Activated CD4-positive, alpha-beta memory T cell treated with anti-CD3 and anti-CD28 coated beads, Interleukin-2, amount 10 ng/mL, durations not matched to agents 7 days and 5 days (primary cell): ENCODE data around the gene RSRC2. TPM values are rescaled to one million over a fixed set of nuclear protein-coding genes. Genes with fewer than 3 reads are reported as not detected.
"Not testable (repeated sequence)": the region's sequence is repeated elsewhere in the genome, so short reads cannot be mapped to it uniquely, and the experiment has no call there.

Experiments
- CTCF ChIA-PET: fragments of 350-600 bp; sonication (Branson Sonifier 250); formaldehyde crosslinking; loops from one replicate; lab custom pipeline; 2021; ENCODE audit warnings: antibody characterized with exemption, inconsistent platforms; lab: Charles Lee
- POLR2A ChIA-PET: fragments of 350-600 bp; sonication (Branson Sonifier 250); formaldehyde crosslinking; loops from one replicate; lab custom pipeline; 2021; ENCODE audit warnings: antibody characterized with exemption; lab: Charles Lee
- DNase-seq: peaks from one replicate; pipeline ENCODE4 v3.0.0-alpha.2; 2020
- H3K27ac Mint-ChIP-seq: one replicate; pipeline ENCODE4 v1.8.0; 2021; ENCODE audit warnings: mild to moderate bottlenecking, mixed read lengths
- H3K27me3 Mint-ChIP-seq: one replicate; pipeline ENCODE4 v1.8.0; 2021; ENCODE audit warnings: mixed read lengths
- H3K36me3 Mint-ChIP-seq: one replicate; pipeline ENCODE4 v1.8.0; 2021; ENCODE audit warnings: low read depth, mixed read lengths
- H3K4me1 Mint-ChIP-seq: one replicate; pipeline ENCODE4 v1.8.0; 2021; ENCODE audit warnings: mixed read lengths
- H3K4me3 Mint-ChIP-seq: one replicate; pipeline ENCODE4 v1.8.0; 2021; ENCODE audit warnings: mild to moderate bottlenecking, mixed read lengths
- H3K9me3 Mint-ChIP-seq: one replicate; pipeline ENCODE4 v1.8.0; 2021; ENCODE audit warnings: mixed read lengths
- total RNA-seq, 2 experiments: library from RNA; stranded (reverse); gene quantifications; one replicate each; pipeline ENCODE4 v1.2.3, GENCODE V29; 2021

Gene RSRC2
- total RNA-seq, 2 experiments from 2014 or later, result 90.7 to 97.4 TPM

- Mint-ChIP-seq H3K9me3 (no peaks in the 10 kb centered on the region), H3K4me1 (peaks cover 7% of the 10 kb centered on the region), H3K4me3 (no peak overlapping the region), H3K27ac (no peak overlapping the region), H3K27me3 (no peaks in the 10 kb centered on the region), H3K36me3 (peaks cover 76% of the 10 kb centered on the region)
- DNase-seq, result no peak
- ChIA-PET POLR2A (no interaction called here), CTCF (interaction anchor here (0.6 kb wide), 1 partner anchor 11 kb away, joined by 3 read pairs; no protein-coding TSS in a partner anchor)
Observed at GRCh38 chr12:122481861-122482260, 44.9 kb downstream of the RSRC2 start.

- Mint-ChIP-seq H3K36me3 (peaks cover 76% of the 10 kb centered on the region), H3K27me3 (no peaks in the 10 kb centered on the region), H3K4me3 (no peak overlapping the region), H3K9me3 (no peaks in the 10 kb centered on the region), H3K4me1 (peaks cover 8% of the 10 kb centered on the region), H3K27ac (no peak overlapping the region)
- POLR2A ChIA-PET, result interaction anchor here (0.8 to 1.1 kb wide), 3 partner anchors 10 to 27 kb away, joined by 4 to 5 read pairs (median 4); partner anchors contain the start of gene ZCCHC8
- peak; percentile 6 for DNase-seq
- CTCF ChIA-PET, result interaction anchor here (0.7 to 1.3 kb wide), 3 partner anchors 9 to 752 kb away, joined by 3 to 4 read pairs (median 4); partner anchors contain the start of gene MPHOSPH9
Observed at GRCh38 chr12:122480753-122481152, 46.0 kb downstream of the RSRC2 start.

GRCh38 chr12:122474324-122474716, 52.4 kb downstream of the RSRC2 start:
- H3K4me1 Mint-ChIP-seq, result peaks cover 23% of the 10 kb centered on the region
- H3K27ac Mint-ChIP-seq, result no peak overlapping the region
- H3K36me3 Mint-ChIP-seq, result peaks cover 59% of the 10 kb centered on the region
- ChIA-PET POLR2A (interaction anchor here (1.5 kb wide), 1 partner anchor 75 kb away, joined by 4 read pairs; no protein-coding TSS in a partner anchor), CTCF (interaction anchor here (4.5 to 6.5 kb wide), 2 partner anchors 50 to 74 kb away, joined by 19 to 181 read pairs; partner anchors contain the start of gene CLIP1)
- no peaks in the 10 kb centered on the region for H3K9me3 Mint-ChIP-seq
- peak; percentile 5 for DNase-seq
- no peaks in the 10 kb centered on the region for H3K27me3 Mint-ChIP-seq
- H3K4me3 Mint-ChIP-seq, result no peak overlapping the region

- Mint-ChIP-seq H3K9me3 (no peaks in the 10 kb centered on the region), H3K4me3 (no peak overlapping the region), H3K27me3 (no peaks in the 10 kb centered on the region), H3K27ac (no peak overlapping the region), H3K36me3 (peaks cover 53% of the 10 kb centered on the region), H3K4me1 (peaks cover 23% of the 10 kb centered on the region)
- POLR2A ChIA-PET, result interaction anchor here (0.7 to 1.5 kb wide), 5 partner anchors 12 to 79 kb away, joined by 3 to 4 read pairs (median 4); partner anchors contain the start of genes KNTC1 and RSRC2
- peak; percentile 19 for DNase-seq
- CTCF ChIA-PET, result interaction anchor here (1.0 to 6.5 kb wide), 5 partner anchors 9 to 74 kb away, joined by 3 to 181 read pairs (median 3); partner anchors contain the start of gene CLIP1
Observed at GRCh38 chr12:122473543-122474323, 53.0 kb downstream of the RSRC2 start.

- POLR2A ChIA-PET, result interaction anchor here (0.6 to 2.3 kb wide), 11 partner anchors 19 to 78 kb away, joined by 3 to 33 read pairs (median 4); partner anchors contain the start of genes CLIP1, KNTC1 and RSRC2
- Mint-ChIP-seq H3K36me3 (peaks cover 35% of the 10 kb centered on the region), H3K9me3 (no peaks in the 10 kb centered on the region), H3K4me3 (no peak overlapping the region), H3K27me3 (no peaks in the 10 kb centered on the region), H3K27ac (no peak overlapping the region), H3K4me1 (peaks cover 23% of the 10 kb centered on the region)
- no peak for DNase-seq
- CTCF ChIA-PET, result interaction anchor here (0.6 to 6.5 kb wide), 41 partner anchors 9 to 1321 kb away, joined by 3 to 181 read pairs (median 4); partner anchors contain the start of genes CLIP1, KNTC1, RSRC2 and ZCCHC8
Observed at GRCh38 chr12:122471324-122472226, 55.2 kb downstream of the RSRC2 start.

GRCh38 chr12:122470576-122470975, 56.2 kb downstream of the RSRC2 start:
- ChIA-PET CTCF (interaction anchor here (0.7 to 6.5 kb wide), 13 partner anchors 9 to 135 kb away, joined by 3 to 181 read pairs (median 6); partner anchors contain the start of genes CLIP1 and ZCCHC8), POLR2A (interaction anchor here (1.2 to 2.3 kb wide), 4 partner anchors 18 to 70 kb away, joined by 3 to 33 read pairs (median 6); partner anchors contain the start of genes KNTC1 and RSRC2)
- not testable (repeated sequence) for H3K9me3 Mint-ChIP-seq, H3K27me3 Mint-ChIP-seq, H3K4me3 Mint-ChIP-seq, H3K27ac Mint-ChIP-seq
- Mint-ChIP-seq H3K36me3 (peaks cover 25% of the 10 kb centered on the region), H3K4me1 (peaks cover 20% of the 10 kb centered on the region)
- DNase-seq, result peak; percentile 14

GRCh38 chr12:122469856-122470255, 56.9 kb downstream of the RSRC2 start:
- H3K4me1 Mint-ChIP-seq, result peaks cover 15% of the 10 kb centered on the region
- H3K27me3 Mint-ChIP-seq, result not testable (repeated sequence)

GRCh38 chr12:122467983-122468382, 58.8 kb downstream of the RSRC2 start:
- DNase-seq, result no peak
- ChIA-PET POLR2A (no interaction called here), CTCF (interaction anchor here (0.6 kb wide), 1 partner anchor 65 kb away, joined by 3 read pairs; no protein-coding TSS in a partner anchor)
- H3K4me1 Mint-ChIP-seq, result peaks cover 6% of the 10 kb centered on the region
- no peaks in the 10 kb centered on the region for H3K9me3 Mint-ChIP-seq
- H3K27ac Mint-ChIP-seq, result no peak overlapping the region
- no peaks in the 10 kb centered on the region for H3K27me3 Mint-ChIP-seq
- H3K4me3 Mint-ChIP-seq, result no peak overlapping the region
- peaks cover 3% of the 10 kb centered on the region for H3K36me3 Mint-ChIP-seq

More at GRCh38 chr12:122469856-122470255, 56.9 kb downstream of the RSRC2 start:
- H3K27ac Mint-ChIP-seq, H3K4me3 Mint-ChIP-seq, H3K9me3 Mint-ChIP-seq: not testable (repeated sequence)
- H3K36me3 Mint-ChIP-seq, result peaks cover 19% of the 10 kb centered on the region
- POLR2A ChIA-PET, result interaction anchor here (1.2 to 2.2 kb wide), 2 partner anchors 46 to 57 kb away, joined by 3 to 8 read pairs; partner anchors contain the start of genes KNTC1 and RSRC2
- CTCF ChIA-PET, result interaction anchor here (2.3 to 6.5 kb wide), 4 partner anchors 8 to 69 kb away, joined by 6 to 181 read pairs (median 20); partner anchors contain the start of gene ZCCHC8
- DNase-seq, result peak; percentile 9

- H3K27me3 Mint-ChIP-seq, H3K9me3 Mint-ChIP-seq, H3K4me1 Mint-ChIP-seq, H3K4me3 Mint-ChIP-seq, H3K27ac Mint-ChIP-seq, CTCF ChIA-PET, POLR2A ChIA-PET, DNase-seq, H3K36me3 Mint-ChIP-seq: not testable (repeated sequence)
Observed at GRCh38 chr12:122464317-122465042, 62.3 kb downstream of the RSRC2 start.

GRCh38 chr12:122460641-122461040, 66.1 kb downstream of the RSRC2 start:
- H3K36me3 Mint-ChIP-seq, result no peaks in the 10 kb centered on the region
- no peak overlapping the region for H3K27ac Mint-ChIP-seq
- no peaks in the 10 kb centered on the region for H3K9me3 Mint-ChIP-seq
- peaks cover 18% of the 10 kb centered on the region for H3K4me1 Mint-ChIP-seq
- no peaks in the 10 kb centered on the region for H3K27me3 Mint-ChIP-seq
- ChIA-PET POLR2A (interaction anchor here (0.7 kb wide), 1 partner anchor 35 kb away, joined by 3 read pairs; no protein-coding TSS in a partner anchor), CTCF (interaction anchor here (0.7 to 3.7 kb wide), 3 partner anchors 11 to 838 kb away, joined by 3 to 30 read pairs (median 5); no protein-coding TSS in a partner anchor)
- no peak overlapping the region for H3K4me3 Mint-ChIP-seq
- no peak for DNase-seq

- POLR2A ChIA-PET, result no interaction called here
- Mint-ChIP-seq H3K27ac (no peak overlapping the region), H3K27me3 (no peaks in the 10 kb centered on the region), H3K4me3 (no peak overlapping the region), H3K9me3 (no peaks in the 10 kb centered on the region), H3K36me3 (no peaks in the 10 kb centered on the region), H3K4me1 (peaks cover 18% of the 10 kb centered on the region)
- CTCF ChIA-PET, result interaction anchor here (0.7 to 3.7 kb wide), 3 partner anchors 11 to 838 kb away, joined by 3 to 30 read pairs (median 5); no protein-coding TSS in a partner anchor
- no peak for DNase-seq
Observed at GRCh38 chr12:122460061-122460460, 66.7 kb downstream of the RSRC2 start.
